ENCODE measurements around the gene NTN5.

NTN5 gene

DNA sequence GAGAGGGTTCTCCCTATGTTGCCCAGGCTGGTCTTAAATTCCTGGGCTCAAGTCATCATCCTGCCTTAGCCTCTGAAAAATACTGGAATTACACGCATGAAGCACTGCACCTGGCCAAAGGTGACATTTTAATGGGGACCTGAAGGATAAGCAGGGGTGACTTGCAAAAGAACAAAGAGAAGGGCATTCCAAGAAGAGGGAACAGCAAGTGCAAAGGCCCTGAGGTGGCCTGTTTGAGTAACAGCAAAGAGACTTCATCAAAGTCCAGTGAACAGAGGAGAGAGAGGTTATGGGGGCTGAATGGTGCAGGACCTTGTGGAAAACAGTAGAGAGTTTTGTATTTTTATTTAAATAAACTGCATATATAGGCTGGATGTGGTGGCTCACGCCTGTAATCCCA, 31.0 kb downstream of the NTN5 start:
- no peak for TF ChIP-seq CTCF (IDR thresholded peaks at IDR 0.05; ENCODE audit: insufficient read depth, low read length, poor library complexity, severe bottlenecking)
- DNase-seq (ENCODE audit: extremely low read depth, insufficient read length): no peak
- H3K4me3 ChIP-seq (replicated peaks; ENCODE audit: low read depth, low read length): no peak overlapping the region
- H3K27me3 ChIP-seq (replicated peaks; ENCODE audit: control insufficient read depth, insufficient read depth, low read length): no peaks in the 10 kb centered on the region
- H3K36me3 ChIP-seq (ENCODE audit: control insufficient read depth, insufficient read depth, low read length): no peaks in the 10 kb centered on the region

DNA sequence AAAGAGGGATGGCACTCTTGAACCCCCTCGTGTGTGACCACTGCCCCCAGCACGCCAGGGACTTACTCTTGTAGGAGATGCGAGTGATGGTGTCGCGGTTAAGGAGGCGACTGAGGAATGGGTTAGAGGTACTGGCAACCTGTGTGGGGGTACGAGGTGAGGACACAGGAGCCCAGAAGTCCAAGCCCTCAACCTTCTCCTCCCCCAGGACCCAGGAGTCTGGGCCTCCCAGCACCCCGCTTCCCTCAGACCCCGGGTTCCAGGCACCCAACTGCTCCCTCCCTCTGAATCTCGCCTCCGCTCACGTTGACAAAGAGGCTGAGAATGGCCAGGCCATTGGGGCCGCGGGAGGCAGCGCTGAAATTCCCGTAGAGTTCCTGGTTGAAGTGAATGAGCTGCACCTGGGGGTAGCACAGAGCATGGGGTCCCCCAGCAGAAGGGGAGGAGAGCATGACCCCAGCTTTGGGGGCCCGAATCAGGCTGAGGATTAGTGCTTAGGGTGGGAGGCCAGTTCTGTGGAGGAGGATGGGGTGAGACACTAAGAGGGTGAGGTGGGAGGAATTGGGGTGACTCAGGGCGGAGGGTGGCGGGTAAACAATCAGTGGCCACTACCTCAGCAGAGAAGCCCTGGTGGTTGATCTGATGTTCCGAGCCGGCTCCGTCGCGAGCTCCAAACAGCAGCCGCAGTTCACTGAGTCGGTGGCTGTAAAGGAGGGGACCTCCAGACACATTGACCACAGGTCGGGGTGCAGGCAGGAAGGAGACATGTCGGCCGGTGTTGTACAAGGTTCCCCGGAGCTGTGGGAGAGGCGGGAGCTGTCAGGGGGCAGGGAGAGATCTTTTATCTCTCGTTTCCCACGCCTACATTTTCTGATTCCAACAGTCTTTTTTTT, 33.1 kb downstream of the NTN5 start:
- Histone ChIP-seq H3K27me3 (replicated peaks; ENCODE audit: control insufficient read depth, insufficient read depth, low read length) (no peaks in the 10 kb centered on the region), H3K36me3 (ENCODE audit: control insufficient read depth, insufficient read depth, low read length) (no peaks in the 10 kb centered on the region), H3K4me3 (replicated peaks; ENCODE audit: low read depth, low read length) (no peak overlapping the region)
- TF ChIP-seq CTCF (IDR thresholded peaks at IDR 0.05; ENCODE audit: insufficient read depth, low read length, poor library complexity, severe bottlenecking): no peak
- DNase-seq (ENCODE audit: extremely low read depth, insufficient read length): no peak

- no peak for TF ChIP-seq CTCF (IDR thresholded peaks at IDR 0.05; ENCODE audit: insufficient read depth, low read length, poor library complexity, severe bottlenecking)
- peak overlapping the region; percentile 66 for H3K4me3 ChIP-seq (replicated peaks; ENCODE audit: low read depth, low read length)
- H3K36me3 ChIP-seq (ENCODE audit: control insufficient read depth, insufficient read depth, low read length): no peaks in the 10 kb centered on the region
- H3K27me3 ChIP-seq (replicated peaks; ENCODE audit: control insufficient read depth, insufficient read depth, low read length): no peaks in the 10 kb centered on the region
- DNase-seq (ENCODE audit: extremely low read depth, insufficient read length): no peak
Observed at GRCh38 chr19:48638831-48639381, 33.9 kb downstream of the NTN5 start.

- no peaks in the 10 kb centered on the region for H3K27me3 ChIP-seq (replicated peaks; ENCODE audit: control insufficient read depth, insufficient read depth, low read length)
- peak; percentile 34 for TF ChIP-seq CTCF (IDR thresholded peaks at IDR 0.05; ENCODE audit: insufficient read depth, low read length, poor library complexity, severe bottlenecking)
- peak; percentile 90 for DNase-seq (ENCODE audit: extremely low read depth, insufficient read length)
- no peaks in the 10 kb centered on the region for H3K36me3 ChIP-seq (ENCODE audit: control insufficient read depth, insufficient read depth, low read length)
- H3K4me3 ChIP-seq (replicated peaks; ENCODE audit: low read depth, low read length): peak overlapping the region; percentile 66
Observed at GRCh38 chr19:48637948-48638830, 34.6 kb downstream of the NTN5 start.

DNA sequence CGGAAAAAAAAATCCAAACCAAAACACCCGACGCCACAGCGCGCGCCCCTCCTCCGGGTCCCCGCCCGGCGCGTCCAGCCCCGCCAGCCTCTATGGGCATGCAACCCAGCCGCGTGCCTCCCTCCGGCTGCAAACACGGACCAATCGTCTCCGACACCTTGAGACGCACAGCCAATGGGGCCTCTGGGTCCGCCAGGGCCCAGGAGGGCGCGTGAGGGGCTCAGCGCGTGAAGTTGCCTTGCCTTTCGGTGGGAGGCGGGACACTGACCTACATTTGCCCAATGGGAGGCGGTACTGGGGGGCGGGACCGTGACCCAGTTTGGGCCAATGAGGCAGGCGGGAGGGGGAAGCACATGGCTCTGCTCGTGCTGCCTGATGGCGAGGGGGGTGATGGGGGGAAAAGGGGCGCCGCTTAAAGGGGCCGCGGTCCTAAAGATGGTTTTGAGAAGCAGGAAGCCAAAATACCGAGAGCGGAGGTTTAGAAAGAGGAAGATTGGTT, 35.3 kb downstream of the NTN5 start:
- H3K36me3 ChIP-seq (ENCODE audit: control insufficient read depth, insufficient read depth, low read length): no peaks in the 10 kb centered on the region
- TF ChIP-seq CTCF (IDR thresholded peaks at IDR 0.05; ENCODE audit: insufficient read depth, low read length, poor library complexity, severe bottlenecking): no peak
- H3K4me3 ChIP-seq (replicated peaks; ENCODE audit: low read depth, low read length): peak overlapping the region; percentile 66
- no peaks in the 10 kb centered on the region for H3K27me3 ChIP-seq (replicated peaks; ENCODE audit: control insufficient read depth, insufficient read depth, low read length)
- DNase-seq (ENCODE audit: extremely low read depth, insufficient read length): peak; percentile 99

Data from GM06990 (cell line).